OCI-LY3 (cell line): ENCODE results near the gene ALAS2.

Experiments
- CTCF ChIP-seq: fragments of 200-600, 300-600 bp; sonication (generic); IDR thresholded peaks from 2 replicates; pipeline ENCODE4 v1.5.1; 2014; ENCODE audit warnings: antibody characterized with exemption, low read length, low read depth
- EZH2phosphoT487 ChIP-seq: fragments of 200-600 bp; shearing (Covaris generic); IDR thresholded peaks from 2 replicates; pipeline ENCODE4 v1.6.1; 2018; ENCODE audit warnings: antibody characterized with exemption, mixed run types, low read depth

DNA sequence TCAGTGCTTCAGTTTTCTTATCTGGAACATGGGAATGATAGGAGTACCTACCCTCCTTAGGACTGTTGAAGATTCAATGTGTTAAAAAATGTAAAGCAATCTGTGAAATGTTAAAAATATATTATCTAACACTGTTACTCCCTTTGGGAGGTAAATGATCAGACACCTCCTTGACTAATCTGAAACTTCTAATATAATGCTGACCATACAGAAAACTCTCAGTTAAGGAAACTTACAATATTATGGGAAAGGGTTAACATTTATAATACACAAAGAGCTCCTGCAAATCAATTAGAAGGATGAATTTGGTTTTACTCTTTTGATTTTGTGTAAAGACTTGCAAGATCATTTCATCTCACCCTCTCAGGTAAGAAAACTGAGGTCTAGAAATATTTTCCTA, 35.2 kb downstream of the ALAS2 start:
- no peak for TF ChIP-seq CTCF
- no peak for TF ChIP-seq EZH2phosphoT487
